ENCODE data around the gene PSMB1.
"Not testable (repeated sequence)": the region's sequence is repeated elsewhere in the genome, so short reads cannot be mapped to it uniquely, and the experiment has no call there.

Gene PSMB1

GRCh38 chr6:170505306-170505705 lies 47.8 kb downstream of the PSMB1 start:
- DNase-seq (ENCODE audit: low read depth) = no peak
- H3K4me3 ChIP-seq (ENCODE audit: control insufficient read depth, low read depth, low read length) = no peak overlapping the region
- TF ChIP-seq, protein P1, sequence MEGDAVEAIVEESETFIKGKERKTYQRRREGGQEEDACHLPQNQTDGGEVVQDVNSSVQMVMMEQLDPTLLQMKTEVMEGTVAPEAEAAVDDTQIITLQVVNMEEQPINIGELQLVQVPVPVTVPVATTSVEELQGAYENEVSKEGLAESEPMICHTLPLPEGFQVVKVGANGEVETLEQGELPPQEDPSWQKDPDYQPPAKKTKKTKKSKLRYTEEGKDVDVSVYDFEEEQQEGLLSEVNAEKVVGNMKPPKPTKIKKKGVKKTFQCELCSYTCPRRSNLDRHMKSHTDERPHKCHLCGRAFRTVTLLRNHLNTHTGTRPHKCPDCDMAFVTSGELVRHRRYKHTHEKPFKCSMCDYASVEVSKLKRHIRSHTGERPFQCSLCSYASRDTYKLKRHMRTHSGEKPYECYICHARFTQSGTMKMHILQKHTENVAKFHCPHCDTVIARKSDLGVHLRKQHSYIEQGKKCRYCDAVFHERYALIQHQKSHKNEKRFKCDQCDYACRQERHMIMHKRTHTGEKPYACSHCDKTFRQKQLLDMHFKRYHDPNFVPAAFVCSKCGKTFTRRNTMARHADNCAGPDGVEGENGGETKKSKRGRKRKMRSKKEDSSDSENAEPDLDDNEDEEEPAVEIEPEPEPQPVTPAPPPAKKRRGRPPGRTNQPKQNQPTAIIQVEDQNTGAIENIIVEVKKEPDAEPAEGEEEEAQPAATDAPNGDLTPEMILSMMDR (IDR thresholded peaks at IDR 0.05; ENCODE audit: control insufficient read depth, insufficient read depth, low read depth, low read length, missing control alignments) = no peak

- TF ChIP-seq, protein P1 (IDR thresholded peaks at IDR 0.05; ENCODE audit: control insufficient read depth, insufficient read depth, low read depth, low read length, missing control alignments) = no peak
- no peak for DNase-seq (ENCODE audit: low read depth)
- no peak overlapping the region for H3K4me3 ChIP-seq (ENCODE audit: control insufficient read depth, low read depth, low read length)
Observed at GRCh38 chr6:170504479-170504878, 48.6 kb downstream of the PSMB1 start.

- TF ChIP-seq, protein P1 (IDR thresholded peaks at IDR 0.05; ENCODE audit: control insufficient read depth, insufficient read depth, low read depth, low read length, missing control alignments) = no peak
- no peak overlapping the region for H3K4me3 ChIP-seq (ENCODE audit: control insufficient read depth, low read depth, low read length)
Observed at GRCh38 chr6:170503414-170503761, 49.7 kb downstream of the PSMB1 start.

GRCh38 chr6:170502733-170503413 lies 50.2 kb downstream of the PSMB1 start:
- not testable (repeated sequence) for H3K4me3 ChIP-seq (ENCODE audit: control insufficient read depth, low read depth, low read length); DNase-seq (ENCODE audit: low read depth)

More at GRCh38 chr6:170503414-170503761, 49.7 kb downstream of the PSMB1 start:
- DNase-seq (ENCODE audit: low read depth) = no peak

DNA sequence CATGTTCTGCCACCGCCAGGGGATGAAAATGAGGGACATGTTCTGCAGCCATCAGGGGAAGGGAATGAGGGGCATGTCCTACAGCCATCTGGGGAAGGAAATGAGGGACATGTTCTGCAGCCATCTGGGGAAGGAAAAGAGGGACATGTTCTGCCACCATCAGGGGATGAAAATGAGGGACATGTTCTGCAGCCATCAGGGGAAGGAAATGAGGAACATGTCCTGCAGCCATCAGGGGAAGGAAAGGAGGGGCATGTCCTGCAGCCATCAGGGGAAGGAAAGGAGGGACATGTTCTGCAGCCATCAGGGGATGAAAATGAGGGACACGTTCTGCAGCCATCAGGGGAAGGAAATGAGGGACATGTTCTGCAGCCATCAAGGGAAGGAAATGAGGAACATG lies 50.8 kb downstream of the PSMB1 start:
- not testable (repeated sequence) for DNase-seq (ENCODE audit: low read depth); H3K4me3 ChIP-seq (ENCODE audit: control insufficient read depth, low read depth, low read length)

GRCh38 chr6:170500955-170501590 lies 52.0 kb downstream of the PSMB1 start:
- DNase-seq (ENCODE audit: low read depth) = no peak
- H3K4me3 ChIP-seq (ENCODE audit: control insufficient read depth, low read depth, low read length) = no peak overlapping the region
- TF ChIP-seq, protein P1 (IDR thresholded peaks at IDR 0.05; ENCODE audit: control insufficient read depth, insufficient read depth, low read depth, low read length, missing control alignments) = no peak

- H3K4me3 ChIP-seq (ENCODE audit: control insufficient read depth, low read depth, low read length) = no peak overlapping the region
- DNase-seq (ENCODE audit: low read depth) = no peak
- TF ChIP-seq, protein P1 (IDR thresholded peaks at IDR 0.05; ENCODE audit: control insufficient read depth, insufficient read depth, low read depth, low read length, missing control alignments) = no peak
Observed at GRCh38 chr6:170497841-170498301, 55.2 kb downstream of the PSMB1 start.

All from AG09309 (cell line).